HepG2 (cell line): ENCODE data around the gene PXDC1. TPM values are rescaled to one million over a fixed set of nuclear protein-coding genes. Genes with fewer than 3 reads are reported as not detected.

ENCODE experiments used
- ARHGAP35 ChIP-seq: sonication (generic); formaldehyde crosslinking; IDR thresholded peaks from 2 replicates; pipeline ENCODE4 v1.9.0; 2022; ENCODE audit warnings: mild to moderate bottlenecking, inconsistent platforms, moderate library complexity, missing genetic modification reagents, borderline replicate concordance
- DNMT1 ChIP-seq: sonication (generic); formaldehyde crosslinking; IDR thresholded peaks from 2 replicates; pipeline ENCODE4 v1.5.1; 2020; ENCODE audit warnings: mild to moderate bottlenecking, missing genetic modification reagents
- JDP2 ChIP-seq: sonication (generic); formaldehyde crosslinking; IDR thresholded peaks from 2 replicates; pipeline ENCODE4 v1.8.1; 2022; ENCODE audit warnings: missing genetic modification reagents, borderline replicate concordance
- NCOA1 ChIP-seq: sonication (generic); formaldehyde crosslinking; IDR thresholded peaks from 2 replicates; pipeline ENCODE4 v1.9.0; 2021; ENCODE audit warnings: missing genetic modification reagents
- PAF1 ChIP-seq: IDR thresholded peaks from 2 replicates; pipeline ENCODE4 v1.6.1; 2016; ENCODE audit warnings: missing genetic modification reagents, missing compliant biosample characterization
- PREB ChIP-seq: sonication (generic); formaldehyde crosslinking; IDR thresholded peaks from 2 replicates; pipeline ENCODE4 v1.4.0; 2020; ENCODE audit warnings: missing genetic modification reagents
- SMC3 ChIP-seq: IDR thresholded peaks from 2 replicates; pipeline ENCODE4 v1.6.1; 2011; ENCODE audit warnings: low read length, improper control_type of control experiment
- SMYD3 ChIP-seq: sonication (generic); formaldehyde crosslinking; IDR thresholded peaks from 2 replicates; pipeline ENCODE4 v1.8.1; 2023; ENCODE audit warnings: mild to moderate bottlenecking, missing genetic modification reagents
- SRSF4 ChIP-seq: fragments of 200-400 bp; formaldehyde crosslinking; IDR thresholded peaks from one replicate; pipeline ENCODE4 v1.6.1; 2018; ENCODE audit warnings: mild to moderate bottlenecking, low read depth, low read length, moderate library complexity; ENCODE audit not compliant: poor library complexity, severe bottlenecking
- SRSF9 ChIP-seq: fragments of 200-400 bp; formaldehyde crosslinking; IDR thresholded peaks from 2 replicates; pipeline ENCODE4 v1.6.1; 2018; ENCODE audit warnings: borderline replicate concordance, mild to moderate bottlenecking, low read depth, low read length; ENCODE audit not compliant: insufficient read depth, poor library complexity, severe bottlenecking
- polyA plus RNA-seq, 8 experiments: library from polyadenylated mRNA; depleted of rRNA in 3 of 8; stranded (reverse) in 7 of 8; unstranded in 1 of 8; fragments of >200 nt; fragmentation: Illumina TruSeq in 4 of 8; extraction: Trizol in 4 of 8; gene quantifications; 2 replicates each; pipeline versions ENCODE4 v1.2.1 to v1.2.3, GENCODE V29; 2011 to 2016; ENCODE audit warnings: low read depth in 4 of 8, missing spikeins in 1 of 8, mixed read lengths in 1 of 8; ENCODE audit not compliant: insufficient read depth in 1 of 8
- total RNA-seq, 5 experiments: library from RNA; depleted of rRNA; stranded (reverse); fragments of >200 nt; fragmentation: Illumina TruSeq; extraction: Trizol; gene quantifications; 2 replicates each; pipeline ENCODE4 v1.2.3, GENCODE V29; 2016; ENCODE audit warnings: low read depth in 1 of 5
- TF ChIP-seq, protein P1 (sequence below): IDR thresholded peaks from 2 replicates; pipeline ENCODE4 v1.6.1; 2016; ENCODE audit warnings: low read depth, control low read depth
- TF ChIP-seq, protein P2 (sequence below): sonication (generic); formaldehyde crosslinking; IDR thresholded peaks from 2 replicates; pipeline ENCODE4 v1.5.0; 2020; ENCODE audit warnings: missing genetic modification reagents
- TF ChIP-seq, protein P3 (sequence below): sonication (generic); formaldehyde crosslinking; IDR thresholded peaks from 2 replicates; pipeline ENCODE4 v1.5.0; 2020; ENCODE audit warnings: mild to moderate bottlenecking, missing genetic modification reagents, borderline replicate concordance

The PXDC1 gene
- total and polyA plus RNA-seq, 2 of the 13 experiments (the other 11 are each of a cell fraction or from before 2014, with no cell fraction given): 32.4 to 34.7 TPM

DNA sequence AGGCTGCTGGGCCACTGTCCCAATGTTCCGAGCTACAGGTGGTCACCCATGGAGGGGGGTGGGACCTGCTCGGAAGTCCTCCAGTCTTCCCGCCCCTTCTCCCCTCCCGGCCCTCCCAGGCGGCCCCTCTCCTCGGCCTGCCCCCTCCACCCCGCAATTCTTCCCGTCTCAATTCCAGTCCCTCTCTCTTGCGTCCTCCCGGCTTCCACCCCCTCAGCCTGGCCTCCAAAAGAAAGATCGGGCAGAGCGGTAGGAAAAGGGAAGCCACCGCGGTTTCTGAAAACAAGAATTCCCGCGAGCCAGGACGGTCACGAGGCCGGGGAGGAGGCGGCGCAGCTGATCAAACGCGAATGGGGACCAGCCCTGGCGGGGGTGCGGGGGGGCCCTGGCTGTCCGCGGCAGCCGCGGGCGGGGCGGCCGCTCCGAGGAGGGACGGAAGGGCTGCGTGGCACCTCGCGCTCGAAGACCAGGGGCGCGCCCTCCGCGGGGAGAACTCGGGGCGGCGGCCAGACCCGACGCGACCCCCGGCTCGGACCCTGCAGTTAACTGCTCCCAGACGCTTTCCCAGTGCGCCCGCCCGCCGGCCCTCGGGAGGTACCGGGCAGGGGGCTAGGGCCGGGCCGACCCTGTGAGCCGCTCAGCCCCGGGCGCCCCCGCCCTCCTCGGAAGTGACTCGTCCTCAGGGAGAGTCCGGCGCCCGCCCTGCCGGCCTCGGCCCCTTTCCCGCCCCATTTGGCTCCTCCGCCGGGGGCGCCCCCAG lies 1.0 kb downstream of the PXDC1 start (continued):
- TF ChIP-seq, protein P1, sequence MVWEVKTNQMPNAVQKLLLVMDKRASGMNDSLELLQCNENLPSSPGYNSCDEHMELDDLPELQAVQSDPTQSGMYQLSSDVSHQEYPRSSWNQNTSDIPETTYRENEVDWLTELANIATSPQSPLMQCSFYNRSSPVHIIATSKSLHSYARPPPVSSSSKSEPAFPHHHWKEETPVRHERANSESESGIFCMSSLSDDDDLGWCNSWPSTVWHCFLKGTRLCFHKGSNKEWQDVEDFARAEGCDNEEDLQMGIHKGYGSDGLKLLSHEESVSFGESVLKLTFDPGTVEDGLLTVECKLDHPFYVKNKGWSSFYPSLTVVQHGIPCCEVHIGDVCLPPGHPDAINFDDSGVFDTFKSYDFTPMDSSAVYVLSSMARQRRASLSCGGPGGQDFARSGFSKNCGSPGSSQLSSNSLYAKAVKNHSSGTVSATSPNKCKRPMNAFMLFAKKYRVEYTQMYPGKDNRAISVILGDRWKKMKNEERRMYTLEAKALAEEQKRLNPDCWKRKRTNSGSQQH: 0 out of 2 replicates have a peak, but pooled peaks have one; percentile 18
- TF ChIP-seq, protein P2, sequence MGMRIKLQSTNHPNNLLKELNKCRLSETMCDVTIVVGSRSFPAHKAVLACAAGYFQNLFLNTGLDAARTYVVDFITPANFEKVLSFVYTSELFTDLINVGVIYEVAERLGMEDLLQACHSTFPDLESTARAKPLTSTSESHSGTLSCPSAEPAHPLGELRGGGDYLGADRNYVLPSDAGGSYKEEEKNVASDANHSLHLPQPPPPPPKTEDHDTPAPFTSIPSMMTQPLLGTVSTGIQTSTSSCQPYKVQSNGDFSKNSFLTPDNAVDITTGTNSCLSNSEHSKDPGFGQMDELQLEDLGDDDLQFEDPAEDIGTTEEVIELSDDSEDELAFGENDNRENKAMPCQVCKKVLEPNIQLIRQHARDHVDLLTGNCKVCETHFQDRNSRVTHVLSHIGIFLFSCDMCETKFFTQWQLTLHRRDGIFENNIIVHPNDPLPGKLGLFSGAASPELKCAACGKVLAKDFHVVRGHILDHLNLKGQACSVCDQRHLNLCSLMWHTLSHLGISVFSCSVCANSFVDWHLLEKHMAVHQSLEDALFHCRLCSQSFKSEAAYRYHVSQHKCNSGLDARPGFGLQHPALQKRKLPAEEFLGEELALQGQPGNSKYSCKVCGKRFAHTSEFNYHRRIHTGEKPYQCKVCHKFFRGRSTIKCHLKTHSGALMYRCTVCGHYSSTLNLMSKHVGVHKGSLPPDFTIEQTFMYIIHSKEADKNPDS (CRISPR knock-in tag): no peak
- TF ChIP-seq SMYD3 (CRISPR knock-in tag) (no peak), SRSF4 (no peak), NCOA1 (CRISPR knock-in tag) (peak; percentile 87; the same call in 1 of the 2 replicates), PAF1 (0 out of 2 replicates have a peak, but pooled peaks have one; percentile 19), PREB (CRISPR knock-in tag) (no peak), ARHGAP35 (CRISPR knock-in tag) (no peak), JDP2 (CRISPR knock-in tag) (no peak; the same call in 1 of the 2 replicates), DNMT1 (CRISPR knock-in tag) (no peak), SMC3 (no peak), SRSF9 (no peak)
- TF ChIP-seq, protein P3, sequence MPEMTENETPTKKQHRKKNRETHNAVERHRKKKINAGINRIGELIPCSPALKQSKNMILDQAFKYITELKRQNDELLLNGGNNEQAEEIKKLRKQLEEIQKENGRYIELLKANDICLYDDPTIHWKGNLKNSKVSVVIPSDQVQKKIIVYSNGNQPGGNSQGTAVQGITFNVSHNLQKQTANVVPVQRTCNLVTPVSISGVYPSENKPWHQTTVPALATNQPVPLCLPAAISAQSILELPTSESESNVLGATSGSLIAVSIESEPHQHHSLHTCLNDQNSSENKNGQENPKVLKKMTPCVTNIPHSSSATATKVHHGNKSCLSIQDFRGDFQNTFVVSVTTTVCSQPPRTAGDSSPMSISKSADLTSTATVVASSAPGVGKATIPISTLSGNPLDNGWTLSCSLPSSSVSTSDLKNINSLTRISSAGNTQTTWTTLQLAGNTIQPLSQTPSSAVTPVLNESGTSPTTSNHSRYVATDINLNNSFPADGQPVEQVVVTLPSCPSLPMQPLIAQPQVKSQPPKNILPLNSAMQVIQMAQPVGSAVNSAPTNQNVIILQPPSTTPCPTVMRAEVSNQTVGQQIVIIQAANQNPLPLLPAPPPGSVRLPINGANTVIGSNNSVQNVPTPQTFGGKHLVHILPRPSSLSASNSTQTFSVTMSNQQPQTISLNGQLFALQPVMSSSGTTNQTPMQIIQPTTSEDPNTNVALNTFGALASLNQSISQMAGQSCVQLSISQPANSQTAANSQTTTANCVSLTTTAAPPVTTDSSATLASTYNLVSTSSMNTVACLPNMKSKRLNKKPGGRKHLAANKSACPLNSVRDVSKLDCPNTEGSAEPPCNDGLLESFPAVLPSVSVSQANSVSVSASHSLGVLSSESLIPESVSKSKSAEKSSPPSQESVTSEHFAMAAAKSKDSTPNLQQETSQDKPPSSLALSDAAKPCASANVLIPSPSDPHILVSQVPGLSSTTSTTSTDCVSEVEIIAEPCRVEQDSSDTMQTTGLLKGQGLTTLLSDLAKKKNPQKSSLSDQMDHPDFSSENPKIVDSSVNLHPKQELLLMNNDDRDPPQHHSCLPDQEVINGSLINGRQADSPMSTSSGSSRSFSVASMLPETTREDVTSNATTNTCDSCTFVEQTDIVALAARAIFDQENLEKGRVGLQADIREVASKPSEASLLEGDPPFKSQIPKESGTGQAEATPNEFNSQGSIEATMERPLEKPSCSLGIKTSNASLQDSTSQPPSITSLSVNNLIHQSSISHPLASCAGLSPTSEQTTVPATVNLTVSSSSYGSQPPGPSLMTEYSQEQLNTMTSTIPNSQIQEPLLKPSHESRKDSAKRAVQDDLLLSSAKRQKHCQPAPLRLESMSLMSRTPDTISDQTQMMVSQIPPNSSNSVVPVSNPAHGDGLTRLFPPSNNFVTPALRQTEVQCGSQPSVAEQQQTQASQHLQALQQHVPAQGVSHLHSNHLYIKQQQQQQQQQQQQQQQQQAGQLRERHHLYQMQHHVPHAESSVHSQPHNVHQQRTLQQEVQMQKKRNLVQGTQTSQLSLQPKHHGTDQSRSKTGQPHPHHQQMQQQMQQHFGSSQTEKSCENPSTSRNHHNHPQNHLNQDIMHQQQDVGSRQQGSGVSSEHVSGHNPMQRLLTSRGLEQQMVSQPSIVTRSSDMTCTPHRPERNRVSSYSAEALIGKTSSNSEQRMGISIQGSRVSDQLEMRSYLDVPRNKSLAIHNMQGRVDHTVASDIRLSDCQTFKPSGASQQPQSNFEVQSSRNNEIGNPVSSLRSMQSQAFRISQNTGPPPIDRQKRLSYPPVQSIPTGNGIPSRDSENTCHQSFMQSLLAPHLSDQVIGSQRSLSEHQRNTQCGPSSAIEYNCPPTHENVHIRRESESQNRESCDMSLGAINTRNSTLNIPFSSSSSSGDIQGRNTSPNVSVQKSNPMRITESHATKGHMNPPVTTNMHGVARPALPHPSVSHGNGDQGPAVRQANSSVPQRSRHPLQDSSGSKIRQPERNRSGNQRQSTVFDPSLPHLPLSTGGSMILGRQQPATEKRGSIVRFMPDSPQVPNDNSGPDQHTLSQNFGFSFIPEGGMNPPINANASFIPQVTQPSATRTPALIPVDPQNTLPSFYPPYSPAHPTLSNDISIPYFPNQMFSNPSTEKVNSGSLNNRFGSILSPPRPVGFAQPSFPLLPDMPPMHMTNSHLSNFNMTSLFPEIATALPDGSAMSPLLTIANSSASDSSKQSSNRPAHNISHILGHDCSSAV (CRISPR knock-in tag): no peak
